ENCODE results near the gene RPS6KL1. TPM values are rescaled to one million over a fixed set of nuclear protein-coding genes. Genes with fewer than 3 reads are reported as not detected.

RPS6KL1 gene
- total RNA-seq, 1 donor = 0.36 TPM

- no peaks in the 10 kb centered on the region for H4K20me1 ChIP-seq (ENCODE audit: insufficient read depth, low read length)
- DNase-seq (ENCODE audit: insufficient read length, low spot score, missing footprints) = no peak
These were observed 38.3 kb upstream of the RPS6KL1 start for GRCh38 chr14:74961238-74961911.

GRCh38 chr14:74960736-74961135 lies 37.7 kb upstream of the RPS6KL1 start:
- Histone ChIP-seq H3K4me3 (ENCODE audit: insufficient read depth, low read length) (no peak overlapping the region), H2AFZ (ENCODE audit: low read length) (no peak overlapping the region), H3K36me3 (ENCODE audit: insufficient read depth, low read length) (no peaks in the 10 kb centered on the region), H3K4me2 (ENCODE audit: insufficient read depth, low read length) (no peak overlapping the region), H3K79me2 (ENCODE audit: insufficient read depth, low read length) (no peaks in the 10 kb centered on the region), H3K27ac (ENCODE audit: low read depth, low read length) (no peak overlapping the region), H4K20me1 (ENCODE audit: insufficient read depth, low read length) (no peaks in the 10 kb centered on the region), H3K4me1 (ENCODE audit: insufficient read depth, low read length) (peaks cover 12% of the 10 kb centered on the region), H3K9me3 (ENCODE audit: low read depth, low read length) (no peaks in the 10 kb centered on the region), H3K27me3 (ENCODE audit: insufficient read depth, low read length) (no peaks in the 10 kb centered on the region)
- no peak for TF ChIP-seq CTCF (IDR thresholded peaks at IDR 0.05; ENCODE audit: extremely low read depth, low read depth, low read length)
- DNase-seq (ENCODE audit: insufficient read length, low spot score, missing footprints) = peak; percentile 39

More at GRCh38 chr14:74961238-74961911, 38.3 kb upstream of the RPS6KL1 start:
- Histone ChIP-seq H2AFZ (ENCODE audit: low read length) (no peak overlapping the region), H3K4me3 (ENCODE audit: insufficient read depth, low read length) (no peak overlapping the region), H3K27ac (ENCODE audit: low read depth, low read length) (no peak overlapping the region), H3K9me3 (ENCODE audit: low read depth, low read length) (no peaks in the 10 kb centered on the region), H3K79me2 (ENCODE audit: insufficient read depth, low read length) (no peaks in the 10 kb centered on the region), H3K36me3 (ENCODE audit: insufficient read depth, low read length) (no peaks in the 10 kb centered on the region), H3K27me3 (ENCODE audit: insufficient read depth, low read length) (no peaks in the 10 kb centered on the region), H3K4me1 (ENCODE audit: insufficient read depth, low read length) (peaks cover 15% of the 10 kb centered on the region), H3K4me2 (ENCODE audit: insufficient read depth, low read length) (no peak overlapping the region)
- no peak for TF ChIP-seq CTCF (IDR thresholded peaks at IDR 0.05; ENCODE audit: extremely low read depth, low read depth, low read length)

- DNase-seq (ENCODE audit: insufficient read length, low spot score, missing footprints) = no peak
- TF ChIP-seq CTCF (IDR thresholded peaks at IDR 0.05; ENCODE audit: extremely low read depth, low read depth, low read length) = no peak
- no peaks in the 10 kb centered on the region for H3K79me2 ChIP-seq (ENCODE audit: insufficient read depth, low read length)
- peaks cover 8% of the 10 kb centered on the region for H3K4me1 ChIP-seq (ENCODE audit: insufficient read depth, low read length)
- H3K4me3 ChIP-seq (ENCODE audit: insufficient read depth, low read length) = no peak overlapping the region
- no peak overlapping the region for H2AFZ ChIP-seq (ENCODE audit: low read length)
- H3K36me3 ChIP-seq (ENCODE audit: insufficient read depth, low read length) = no peaks in the 10 kb centered on the region
- no peaks in the 10 kb centered on the region for H3K27me3 ChIP-seq (ENCODE audit: insufficient read depth, low read length)
- H4K20me1 ChIP-seq (ENCODE audit: insufficient read depth, low read length) = no peaks in the 10 kb centered on the region
- H3K4me2 ChIP-seq (ENCODE audit: insufficient read depth, low read length) = no peak overlapping the region
- H3K27ac ChIP-seq (ENCODE audit: low read depth, low read length) = no peak overlapping the region
- no peaks in the 10 kb centered on the region for H3K9me3 ChIP-seq (ENCODE audit: low read depth, low read length)
These were observed 36.6 kb upstream of the RPS6KL1 start for GRCh38 chr14:74959596-74960180.

GRCh38 chr14:74956280-74957072 lies 33.4 kb upstream of the RPS6KL1 start:
- no peak overlapping the region for H3K4me3 ChIP-seq (ENCODE audit: insufficient read depth, low read length)
- H3K27me3 ChIP-seq (ENCODE audit: insufficient read depth, low read length) = no peaks in the 10 kb centered on the region
- TF ChIP-seq CTCF (IDR thresholded peaks at IDR 0.05; ENCODE audit: extremely low read depth, low read depth, low read length) = no peak
- no peak overlapping the region for H2AFZ ChIP-seq (ENCODE audit: low read length)
- no peaks in the 10 kb centered on the region for H4K20me1 ChIP-seq (ENCODE audit: insufficient read depth, low read length)
- peaks cover 19% of the 10 kb centered on the region for H3K4me1 ChIP-seq (ENCODE audit: insufficient read depth, low read length)
- no peak for DNase-seq (ENCODE audit: insufficient read length, low spot score, missing footprints)
- no peak overlapping the region for H3K27ac ChIP-seq (ENCODE audit: low read depth, low read length)
- H3K4me2 ChIP-seq (ENCODE audit: insufficient read depth, low read length) = no peak overlapping the region
- H3K79me2 ChIP-seq (ENCODE audit: insufficient read depth, low read length) = no peaks in the 10 kb centered on the region
- no peaks in the 10 kb centered on the region for H3K9me3 ChIP-seq (ENCODE audit: low read depth, low read length)
- no peaks in the 10 kb centered on the region for H3K36me3 ChIP-seq (ENCODE audit: insufficient read depth, low read length)

Data from osteoblast (primary cell).